Endothelial cell (in vitro differentiated cells): ENCODE results near the gene POSTN. TPM values are rescaled to one million over a fixed set of nuclear protein-coding genes. Genes with fewer than 3 reads are reported as not detected.

Source experiments
- DNase-seq: peaks from one replicate; pipeline ENCODE4 v3.0.0; 2021; ENCODE audit warnings: low spot score
- H3K27ac Mint-ChIP-seq: one replicate; pipeline ENCODE4 v1.8.0; 2021; ENCODE audit warnings: mixed read lengths, inconsistent platforms; ENCODE audit not compliant: unreplicated experiment
- H3K27me3 Mint-ChIP-seq: one replicate; pipeline ENCODE4 v1.8.0; 2021; ENCODE audit warnings: mild to moderate bottlenecking, moderate library complexity, mixed read lengths, inconsistent platforms; ENCODE audit not compliant: unreplicated experiment
- H3K36me3 Mint-ChIP-seq: one replicate; pipeline ENCODE4 v1.8.0; 2021; ENCODE audit warnings: mild to moderate bottlenecking, low read depth, mixed read lengths, inconsistent platforms; ENCODE audit not compliant: unreplicated experiment
- H3K4me1 Mint-ChIP-seq: one replicate; pipeline ENCODE4 v1.8.0; 2021; ENCODE audit warnings: mild to moderate bottlenecking, mixed read lengths, inconsistent platforms; ENCODE audit not compliant: unreplicated experiment
- H3K4me3 Mint-ChIP-seq: one replicate; pipeline ENCODE4 v1.8.0; 2021; ENCODE audit warnings: mild to moderate bottlenecking, mixed read lengths, inconsistent platforms; ENCODE audit not compliant: unreplicated experiment
- H3K9me3 Mint-ChIP-seq: one replicate; pipeline ENCODE4 v1.8.0; 2021; ENCODE audit warnings: mixed read lengths, inconsistent platforms; ENCODE audit not compliant: unreplicated experiment
- long read RNA-seq: library from polyadenylated mRNA; unstranded; transcript quantifications from one replicate; pipeline ENCODE4 v2.0.0, GENCODE V29; 2020; ENCODE audit not compliant: unreplicated experiment
- total RNA-seq: library from RNA; stranded (reverse); fragmentation: NEBNext Ultra II Directional; extraction: Animal tissue kit (Norgen Biotek cat#: 25700); gene quantifications from one replicate; pipeline ENCODE4 v1.2.1, GENCODE V29; 2021; ENCODE audit not compliant: unreplicated experiment
- TF ChIP-seq, protein P1 (sequence below): fragments of 200-600 bp; sonication (generic); IDR thresholded peaks from one replicate; pipeline ENCODE4 v1.5.0; 2021; ENCODE audit warnings: antibody characterized with exemption; ENCODE audit not compliant: unreplicated experiment

Gene POSTN, protein sequence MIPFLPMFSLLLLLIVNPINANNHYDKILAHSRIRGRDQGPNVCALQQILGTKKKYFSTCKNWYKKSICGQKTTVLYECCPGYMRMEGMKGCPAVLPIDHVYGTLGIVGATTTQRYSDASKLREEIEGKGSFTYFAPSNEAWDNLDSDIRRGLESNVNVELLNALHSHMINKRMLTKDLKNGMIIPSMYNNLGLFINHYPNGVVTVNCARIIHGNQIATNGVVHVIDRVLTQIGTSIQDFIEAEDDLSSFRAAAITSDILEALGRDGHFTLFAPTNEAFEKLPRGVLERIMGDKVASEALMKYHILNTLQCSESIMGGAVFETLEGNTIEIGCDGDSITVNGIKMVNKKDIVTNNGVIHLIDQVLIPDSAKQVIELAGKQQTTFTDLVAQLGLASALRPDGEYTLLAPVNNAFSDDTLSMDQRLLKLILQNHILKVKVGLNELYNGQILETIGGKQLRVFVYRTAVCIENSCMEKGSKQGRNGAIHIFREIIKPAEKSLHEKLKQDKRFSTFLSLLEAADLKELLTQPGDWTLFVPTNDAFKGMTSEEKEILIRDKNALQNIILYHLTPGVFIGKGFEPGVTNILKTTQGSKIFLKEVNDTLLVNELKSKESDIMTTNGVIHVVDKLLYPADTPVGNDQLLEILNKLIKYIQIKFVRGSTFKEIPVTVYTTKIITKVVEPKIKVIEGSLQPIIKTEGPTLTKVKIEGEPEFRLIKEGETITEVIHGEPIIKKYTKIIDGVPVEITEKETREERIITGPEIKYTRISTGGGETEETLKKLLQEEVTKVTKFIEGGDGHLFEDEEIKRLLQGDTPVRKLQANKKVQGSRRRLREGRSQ
- total RNA-seq = 0.41 TPM
- long read RNA-seq = 0 reads

DNA sequence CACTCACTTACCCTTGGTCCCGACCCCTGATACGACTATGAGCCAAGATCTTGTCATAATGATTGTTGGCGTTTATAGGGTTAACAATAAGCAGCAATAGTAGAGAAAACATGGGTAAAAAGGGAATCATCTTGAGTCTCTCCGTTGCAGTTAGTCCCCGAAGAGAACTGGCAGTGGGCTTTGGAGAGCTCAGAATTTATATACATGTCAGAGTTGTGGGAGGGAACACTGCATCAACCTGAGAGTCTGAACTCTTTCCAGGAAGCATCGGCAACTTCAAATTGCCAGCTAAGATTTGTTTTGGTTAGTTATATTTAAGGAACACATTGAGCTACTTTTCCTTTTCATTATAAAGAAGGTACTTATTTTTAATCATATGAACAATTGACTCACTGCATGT is at the start of gene POSTN:
Gene POSTN (minus strand): TSS at position 172 of the 400 bp plus-strand sequence. CDS start 42 bp downstream, at position 130.
- Mint-ChIP-seq H3K27ac (no peak within 1 kb of the TSS), H3K4me1 (peaks cover 4% of the 10 kb centered on the region), H3K36me3 (no peaks in the 10 kb centered on the region), H3K4me3 (no peak within 1 kb of the TSS), H3K9me3 (no peaks in the 10 kb centered on the region), H3K27me3 (no peaks in the 10 kb centered on the region)
- no peak for DNase-seq
- TF ChIP-seq, protein P1, sequence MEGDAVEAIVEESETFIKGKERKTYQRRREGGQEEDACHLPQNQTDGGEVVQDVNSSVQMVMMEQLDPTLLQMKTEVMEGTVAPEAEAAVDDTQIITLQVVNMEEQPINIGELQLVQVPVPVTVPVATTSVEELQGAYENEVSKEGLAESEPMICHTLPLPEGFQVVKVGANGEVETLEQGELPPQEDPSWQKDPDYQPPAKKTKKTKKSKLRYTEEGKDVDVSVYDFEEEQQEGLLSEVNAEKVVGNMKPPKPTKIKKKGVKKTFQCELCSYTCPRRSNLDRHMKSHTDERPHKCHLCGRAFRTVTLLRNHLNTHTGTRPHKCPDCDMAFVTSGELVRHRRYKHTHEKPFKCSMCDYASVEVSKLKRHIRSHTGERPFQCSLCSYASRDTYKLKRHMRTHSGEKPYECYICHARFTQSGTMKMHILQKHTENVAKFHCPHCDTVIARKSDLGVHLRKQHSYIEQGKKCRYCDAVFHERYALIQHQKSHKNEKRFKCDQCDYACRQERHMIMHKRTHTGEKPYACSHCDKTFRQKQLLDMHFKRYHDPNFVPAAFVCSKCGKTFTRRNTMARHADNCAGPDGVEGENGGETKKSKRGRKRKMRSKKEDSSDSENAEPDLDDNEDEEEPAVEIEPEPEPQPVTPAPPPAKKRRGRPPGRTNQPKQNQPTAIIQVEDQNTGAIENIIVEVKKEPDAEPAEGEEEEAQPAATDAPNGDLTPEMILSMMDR = no peak

DNA sequence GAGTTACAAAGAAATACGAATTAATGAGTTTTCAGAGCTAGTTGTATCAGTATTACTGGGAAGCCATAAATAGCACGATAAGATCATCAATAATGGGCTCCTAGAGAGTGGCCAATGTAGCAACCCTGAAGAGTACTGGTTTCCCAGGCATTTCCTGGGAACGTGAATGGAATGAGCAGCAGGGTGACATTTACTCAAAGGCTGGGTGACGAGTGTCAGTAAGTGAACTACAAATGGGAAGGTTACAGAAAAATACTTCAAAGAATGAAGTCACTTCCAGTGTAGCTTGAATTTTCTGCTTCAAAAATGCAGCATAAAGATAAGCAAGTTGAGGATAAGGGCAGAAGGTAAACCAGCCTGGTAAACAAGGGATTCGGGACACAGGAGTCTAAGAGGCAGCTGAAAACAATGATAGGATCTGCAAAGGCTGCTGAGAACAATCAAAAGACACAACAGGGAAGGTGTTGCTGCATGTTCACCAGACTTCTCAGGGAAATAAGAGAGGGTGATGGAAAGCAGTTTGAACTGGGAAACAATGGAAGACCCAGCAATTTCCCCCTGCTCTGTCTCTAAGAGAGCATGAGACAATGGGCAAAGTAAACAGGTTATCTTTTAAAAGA is 48.6 kb upstream of the POSTN start:
- Mint-ChIP-seq H3K36me3 (no peaks in the 10 kb centered on the region), H3K4me1 (peaks cover 22% of the 10 kb centered on the region), H3K9me3 (no peaks in the 10 kb centered on the region), H3K27ac (peak overlapping the region; percentile 93), H3K4me3 (no peak overlapping the region), H3K27me3 (no peaks in the 10 kb centered on the region)
- DNase-seq = no peak
- TF ChIP-seq, protein P1 = no peak

DNA sequence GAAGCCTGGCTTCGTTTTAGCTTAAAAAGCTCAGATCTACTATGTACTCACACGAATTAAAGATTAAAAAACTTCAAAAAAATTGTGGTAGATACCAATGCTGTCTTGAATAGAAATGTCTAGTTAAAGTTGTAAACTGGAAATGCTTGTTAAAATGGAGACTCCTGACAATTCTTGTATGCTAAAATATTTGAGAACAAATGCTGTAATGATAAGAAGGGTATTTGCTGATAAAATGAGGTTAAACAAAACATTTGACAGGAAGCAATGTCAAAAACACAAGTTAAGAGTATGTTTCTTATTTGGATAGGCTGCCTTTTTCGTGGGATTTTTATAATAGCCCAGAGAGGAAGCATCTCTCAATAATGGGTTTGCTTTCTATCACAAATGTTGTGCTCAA is 48.0 kb upstream of the POSTN start:
- Mint-ChIP-seq H3K27me3 (no peaks in the 10 kb centered on the region), H3K36me3 (no peaks in the 10 kb centered on the region), H3K9me3 (no peaks in the 10 kb centered on the region), H3K27ac (peak overlapping the region; percentile 93), H3K4me1 (peaks cover 22% of the 10 kb centered on the region), H3K4me3 (no peak overlapping the region)
- TF ChIP-seq, protein P1 = no peak
- no peak for DNase-seq

DNA sequence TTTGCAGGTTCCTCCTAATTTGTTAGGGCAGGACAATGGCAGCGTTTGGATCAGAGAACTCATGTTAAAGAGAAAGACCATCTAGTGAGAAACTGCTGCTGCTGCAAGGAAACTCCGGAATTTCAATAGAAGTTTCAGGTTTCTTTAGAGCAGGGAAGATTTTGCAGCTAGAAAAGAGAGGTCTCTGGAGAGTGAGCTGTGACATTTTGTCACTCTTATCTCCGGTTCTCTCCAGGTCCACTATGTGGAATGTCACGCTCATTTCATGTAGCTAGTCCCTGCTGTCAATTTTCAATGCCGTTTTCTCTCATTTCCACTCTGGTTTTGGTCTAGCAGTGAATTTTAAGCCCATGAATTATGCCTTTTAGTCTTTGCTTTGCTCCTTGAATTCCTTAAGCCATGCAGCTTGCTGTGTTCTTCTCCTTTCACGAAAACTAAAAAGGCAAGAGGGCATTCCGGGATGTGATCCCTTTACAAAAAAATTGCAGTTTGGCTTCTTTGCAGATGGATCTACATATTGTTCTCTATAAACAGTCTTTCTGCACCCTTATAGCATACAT is 46.7 kb upstream of the POSTN start:
- Mint-ChIP-seq H3K27ac (no peak overlapping the region), H3K4me3 (no peak overlapping the region), H3K27me3 (no peaks in the 10 kb centered on the region), H3K36me3 (no peaks in the 10 kb centered on the region), H3K4me1 (peaks cover 23% of the 10 kb centered on the region), H3K9me3 (no peaks in the 10 kb centered on the region)
- no peak for DNase-seq
- TF ChIP-seq, protein P1 = no peak
